Measurements from ENCODE around the gene CYP2C9. TPM values are rescaled to one million over a fixed set of nuclear protein-coding genes. Genes with fewer than 3 reads are reported as not detected.
A peak's percentile ranks its signal among the peaks of the same experiment; 100 is the strongest.

Gene CYP2C9
- total and polyA plus RNA-seq, 2 of the 13 experiments (the other 11 are each of a cell fraction or from before 2014, with no cell fraction given): not detected

- Histone ChIP-seq H4K20me1 (ENCODE audit: insufficient read depth, low read length) (no peaks in the 10 kb centered on the region), H3K9me3 (ENCODE audit: low read length) (no peaks in the 10 kb centered on the region), H3K4me1 (ENCODE audit: insufficient read depth, low read length) (peaks cover 41% of the 10 kb centered on the region), H3K4me3 (replicated peaks in 1 of 3; ENCODE audit: insufficient read depth in 1 of 3, low read depth in 2 of 3, low read length in 3 of 3) (peak overlapping the region in 1 of 3 experiments; percentile 13; a peak in 1 of 6 replicates), H2AFZ (ENCODE audit: low read length) (no peak overlapping the region), H3K36me3 (replicated peaks in 1 of 2; ENCODE audit: control insufficient read depth in 1 of 2, insufficient read depth in 2 of 2, low read length in 2 of 2) (no peaks in the 10 kb centered on the region), H3K79me2 (ENCODE audit: insufficient read depth, low read length) (no peaks in the 10 kb centered on the region), H3K27ac (ENCODE audit: extremely low read length, insufficient read depth, low read length) (peak overlapping the region; percentile 54), H3K4me2 (ENCODE audit: low read depth, low read length) (peak overlapping the region; percentile 30), H3K9ac (ENCODE audit: insufficient read depth, low read depth, low read length) (no peak overlapping the region), H3K27me3 (ENCODE audit: control insufficient read depth in 1 of 2, insufficient read depth in 2 of 2, low read length in 2 of 2) (no peaks in the 10 kb centered on the region)
- no peak for TF ChIP-seq GATA4 (IDR thresholded peaks at IDR 0.05; ENCODE audit: borderline replicate concordance, low read depth)
- TF ChIP-seq NCOR1 (IDR thresholded peaks at IDR 0.05; ENCODE audit: borderline replicate concordance, low read length): no peak
- no peak for TF ChIP-seq DDIT3 (CRISPR knock-in tag; IDR thresholded peaks at IDR 0.05)
- TF ChIP-seq ZNF746 (CRISPR knock-in tag; IDR thresholded peaks at IDR 0.05): no peak
- no peak for TF ChIP-seq PAXIP1 (CRISPR knock-in tag; conservative IDR thresholded peaks at IDR 0.05)
- FAIRE-seq (no peak), ATAC-seq (no peak), DNase-seq (ENCODE audit: low spot score) (no peak)
- in situ Hi-C loops (cut with HindIII; ENCODE audit: extremely low pct_ligation_motif_present, low pct_unique_long_range_greater_than_20kb) (no loop called here), intact Hi-C loops (cut with micrococcal nuclease; ENCODE audit: unreplicated experiment) (no loop called here)
- ChIA-PET CTCF (ENCODE audit: low intra/inter-chr PET ratio, low total read pairs) (no interaction called here), POLR2A (no interaction called here)
- 45% methylated on average over 1 of the region's 1 CpG for WGBS (ENCODE audit: low lambda C conversion rate)
- BruUV-seq (replicated peaks): no TSS peak
These were observed 36.4 kb upstream of the CYP2C9 start for GRCh38 chr10:94902080-94902479.

All from HepG2 (cell line).